ENCODE data around the gene ARHGAP24.

Gene ARHGAP24

GRCh38 chr4:85747882-85748491 lies 273.0 kb downstream of the ARHGAP24 start:
- DNase-seq, result peak; percentile 57

GRCh38 chr4:85748654-85749053 lies 273.7 kb downstream of the ARHGAP24 start:
- no peak for DNase-seq

- peak; percentile 20 for DNase-seq
Observed at GRCh38 chr4:85751866-85752265, 276.9 kb downstream of the ARHGAP24 start.

- no peak for DNase-seq
Observed at GRCh38 chr4:85755285-85755684, 280.3 kb downstream of the ARHGAP24 start.

GRCh38 chr4:85756938-85757337 lies 282.0 kb downstream of the ARHGAP24 start:
- no peak for DNase-seq

- no peak for DNase-seq
Observed at GRCh38 chr4:85759388-85759787, 284.4 kb downstream of the ARHGAP24 start.

- DNase-seq, result no peak
Observed at GRCh38 chr4:85760511-85760910, 285.6 kb downstream of the ARHGAP24 start.

- DNase-seq, result no peak
Observed at GRCh38 chr4:85761803-85762528, 287.0 kb downstream of the ARHGAP24 start.

GRCh38 chr4:85762529-85762871 lies 287.6 kb downstream of the ARHGAP24 start:
- no peak for DNase-seq

- DNase-seq, result no peak
Observed at GRCh38 chr4:85763202-85763601, 288.3 kb downstream of the ARHGAP24 start.

- DNase-seq, result no peak
Observed at GRCh38 chr4:85767649-85768048, 292.7 kb downstream of the ARHGAP24 start.

GRCh38 chr4:85769009-85769408 lies 294.1 kb downstream of the ARHGAP24 start:
- no peak for DNase-seq

GRCh38 chr4:85772470-85772869 lies 297.5 kb downstream of the ARHGAP24 start:
- DNase-seq, result no peak

GRCh38 chr4:85773372-85773771 lies 298.4 kb downstream of the ARHGAP24 start:
- no peak for DNase-seq

- no peak for DNase-seq
Observed at GRCh38 chr4:85774000-85774399, 299.1 kb downstream of the ARHGAP24 start.

GRCh38 chr4:85774489-85774888 lies 299.5 kb downstream of the ARHGAP24 start:
- no peak for DNase-seq

- DNase-seq, result no peak
Observed at GRCh38 chr4:85776096-85776495, 301.1 kb downstream of the ARHGAP24 start.

- DNase-seq, result no peak
Observed at GRCh38 chr4:85776579-85776978, 301.6 kb downstream of the ARHGAP24 start.

- DNase-seq, result no peak
Observed at GRCh38 chr4:85777908-85778631, 303.1 kb downstream of the ARHGAP24 start.

GRCh38 chr4:85778632-85779131 lies 303.7 kb downstream of the ARHGAP24 start:
- DNase-seq, result no peak

GRCh38 chr4:85779165-85779564 lies 304.2 kb downstream of the ARHGAP24 start:
- no peak for DNase-seq

GRCh38 chr4:85780664-85781063 lies 305.7 kb downstream of the ARHGAP24 start:
- DNase-seq, result no peak

- DNase-seq, result no peak
Observed at GRCh38 chr4:85783483-85783882, 308.5 kb downstream of the ARHGAP24 start.

- DNase-seq, result no peak
Observed at GRCh38 chr4:85783900-85784299, 308.9 kb downstream of the ARHGAP24 start.
